Lung (tissue), 12 donors: ENCODE data around the gene GPR89A. TPM values are rescaled to one million over a fixed set of nuclear protein-coding genes. Genes with fewer than 3 reads are reported as not detected.
"Not testable (repeated sequence)": the region's sequence is repeated elsewhere in the genome, so short reads cannot be mapped to it uniquely, and the experiment has no call there.

Experiments used
- ATAC-seq: fragments of 200-7000 bp; cut with Tn5 transposase; one replicate; pipeline ENCODE4 v1.9.1; 2020; ENCODE audit warnings: moderate number of reproducible peaks; ENCODE audit not compliant: insufficient read depth, low FRiP score
- DNase-seq, 3 donors: peaks; one replicate each; pipeline ENCODE4 v3.0.0-alpha.2; 2013 to 2017
- H3K27ac ChIP-seq, 2 donors: one replicate each; pipeline ENCODE4 v1.5.1; 2013; ENCODE audit warnings: mild to moderate bottlenecking in 2 of 2, moderate library complexity in 2 of 2, control low read depth in 1 of 2, inconsistent platforms in 1 of 2, low read depth in 1 of 2, low read length in 1 of 2
- H3K27me3 ChIP-seq, 3 donors: one replicate each; pipeline ENCODE4 v1.5.1; 2013; ENCODE audit warnings: low read length in 2 of 3; ENCODE audit not compliant: control insufficient read depth in 3 of 3, insufficient read depth in 3 of 3
- H3K36me3 ChIP-seq, 4 donors: one replicate each; pipeline ENCODE4 v1.5.1; 2013; ENCODE audit warnings: low read length in 4 of 4, mild to moderate bottlenecking in 1 of 4, moderate library complexity in 1 of 4; ENCODE audit not compliant: control insufficient read depth in 4 of 4, insufficient read depth in 4 of 4
- H3K4me1 ChIP-seq, 5 donors: one replicate each; pipeline ENCODE4 v1.5.1; 2013; ENCODE audit warnings: low read length in 5 of 5, mild to moderate bottlenecking in 2 of 5, moderate library complexity in 1 of 5; ENCODE audit not compliant: control insufficient read depth in 5 of 5, insufficient read depth in 5 of 5
- H3K4me3 ChIP-seq: one replicate; pipeline ENCODE4 v1.5.1; 2013; ENCODE audit warnings: mild to moderate bottlenecking, control low read depth, moderate library complexity
- H3K9ac ChIP-seq, 2 donors: one replicate each; pipeline ENCODE4 v1.5.1; 2013; ENCODE audit warnings: low read length in 2 of 2, control low read depth in 1 of 2; ENCODE audit not compliant: insufficient read depth in 1 of 2
- H3K9me3 ChIP-seq, 4 donors: one replicate each; pipeline ENCODE4 v1.5.1; 2013; ENCODE audit warnings: low read length in 3 of 4, mild to moderate bottlenecking in 1 of 4, moderate library complexity in 1 of 4; ENCODE audit not compliant: control insufficient read depth in 4 of 4, insufficient read depth in 3 of 4
- CTCF ChIP-seq: IDR thresholded peaks from 2 replicates; pipeline ENCODE4 v1.5.1; 2012; ENCODE audit warnings: mild to moderate bottlenecking; ENCODE audit errors: control extremely low read depth, extremely low read depth
- WGBS, 2 donors: extraction: QIAGEN DNeasy Blood & Tissue Kit; methylation state at CpG; one replicate each; pipeline ENCODE4 v1.1.7; 2013; 5-methylcytosine and 5-hydroxymethylcytosine counted together
- polyA plus RNA-seq, 2 donors: library from polyadenylated mRNA; stranded (reverse); fragments of 200-250 nt; gene quantifications; one replicate each; pipeline ENCODE4 v1.2.1, GENCODE V29; 2013
- total RNA-seq, 2 donors: library from RNA; depleted of rRNA in 1 of 2; stranded (reverse); fragments of >200 nt in 1 of 2; gene quantifications; one replicate each; pipeline ENCODE4 v1.2.1, GENCODE V29; 2014 to 2021
- donor health status: control.
- donor health status: control.
- donor health status: Bipolar disorder and iron deficiency.
- donor health status: healthy.
- donor health status: DM: yes; HTN: yes; CAD: no.

Gene GPR89A
- total and polyA plus RNA-seq, 4 donors, result 11.0 to 31.1 (median 14.2) TPM

GRCh38 chr1:145601593-145601992 lies 6.2 kb upstream of the GPR89A start:
- H3K27ac ChIP-seq, result no peak overlapping the region
- ATAC-seq (no peak), DNase-seq (no peak)
- TF ChIP-seq CTCF, result no peak
- no peak overlapping the region for H3K4me3 ChIP-seq
- no peaks in the 10 kb centered on the region for H3K36me3 ChIP-seq
- no peaks in the 10 kb centered on the region for H3K9me3 ChIP-seq
- 62 to 96% methylated on average over 1 of the region's 1 CpG for WGBS, 2 donors
- no peaks in the 10 kb centered on the region for H3K4me1 ChIP-seq
- H3K9ac ChIP-seq, result no peak overlapping the region
- no peaks in the 10 kb centered on the region for H3K27me3 ChIP-seq

GRCh38 chr1:145606840-145607239 lies 948 bp upstream of the GPR89A start:
- not testable (repeated sequence) for H3K4me1 ChIP-seq, H3K4me3 ChIP-seq, H3K36me3 ChIP-seq, H3K9ac ChIP-seq, H3K27ac ChIP-seq, H3K27me3 ChIP-seq, ATAC-seq, DNase-seq, H3K9me3 ChIP-seq
- WGBS, 2 donors, result 87 to 98% methylated on average over 3 to 4 of the region's 5 CpGs

- H3K4me1 ChIP-seq, DNase-seq, H3K9me3 ChIP-seq, ATAC-seq, H3K9ac ChIP-seq, H3K27me3 ChIP-seq, H3K27ac ChIP-seq, H3K36me3 ChIP-seq, H3K4me3 ChIP-seq: not testable (repeated sequence)
- 89 to 99% methylated on average over 4 to 5 of the region's 11 CpGs for WGBS, 2 donors
These were observed 499 bp upstream of the GPR89A start for GRCh38 chr1:145607289-145607688.

GRCh38 chr1:145610744-145611143 lies 3.0 kb downstream of the GPR89A start:
- H3K4me3 ChIP-seq, H3K27ac ChIP-seq, H3K36me3 ChIP-seq, ATAC-seq, DNase-seq, H3K27me3 ChIP-seq, H3K9me3 ChIP-seq, H3K4me1 ChIP-seq, H3K9ac ChIP-seq: not testable (repeated sequence)
- WGBS, 2 donors, result 80 to 86% methylated on average over 2 of the region's 2 CpGs

- not testable (repeated sequence) for H3K36me3 ChIP-seq, ATAC-seq, H3K4me3 ChIP-seq, H3K27ac ChIP-seq, H3K9me3 ChIP-seq, H3K27me3 ChIP-seq, H3K9ac ChIP-seq, H3K4me1 ChIP-seq
- WGBS, 2 donors, result 77 to 84% methylated on average over 1 of the region's 1 CpG
- DNase-seq, result peak in 2 of 3 donors; percentile 20 to 44
These were observed 12.3 kb downstream of the GPR89A start for GRCh38 chr1:145620073-145620472.

- not testable (repeated sequence) for H3K9ac ChIP-seq, H3K27ac ChIP-seq, DNase-seq, H3K9me3 ChIP-seq, H3K4me1 ChIP-seq, H3K27me3 ChIP-seq, ATAC-seq, H3K4me3 ChIP-seq, H3K36me3 ChIP-seq
- no CpG with 5 or more reads among the region's 1 CpG for WGBS, 2 donors
These were observed 14.4 kb downstream of the GPR89A start for GRCh38 chr1:145622177-145622576.

GRCh38 chr1:145636237-145636636 lies 28.4 kb downstream of the GPR89A start:
- H3K27me3 ChIP-seq, H3K4me3 ChIP-seq, H3K36me3 ChIP-seq, DNase-seq, H3K4me1 ChIP-seq, H3K9ac ChIP-seq, ATAC-seq, H3K27ac ChIP-seq, H3K9me3 ChIP-seq: not testable (repeated sequence)
- WGBS, 2 donors, result 70 to 78% methylated on average over 1 of the region's 1 CpG

- WGBS, 2 donors, result 100% methylated on average over 1 of the region's 2 CpGs
- not testable (repeated sequence) for DNase-seq, H3K27ac ChIP-seq, H3K4me1 ChIP-seq, ATAC-seq, H3K36me3 ChIP-seq, H3K27me3 ChIP-seq, H3K4me3 ChIP-seq, H3K9ac ChIP-seq, H3K9me3 ChIP-seq
These were observed 34.1 kb downstream of the GPR89A start for GRCh38 chr1:145641886-145642285.
